Iris pigment epithelial cell (primary cell): ENCODE results near the gene PCCA.
"Not testable (repeated sequence)": the region's sequence is repeated elsewhere in the genome, so short reads cannot be mapped to it uniquely, and the experiment has no call there.

Experiments
- DNase-seq: peaks from one replicate; pipeline ENCODE4 v3.0.0-alpha.2; 2011; ENCODE audit warnings: low read depth

PCCA gene

DNA sequence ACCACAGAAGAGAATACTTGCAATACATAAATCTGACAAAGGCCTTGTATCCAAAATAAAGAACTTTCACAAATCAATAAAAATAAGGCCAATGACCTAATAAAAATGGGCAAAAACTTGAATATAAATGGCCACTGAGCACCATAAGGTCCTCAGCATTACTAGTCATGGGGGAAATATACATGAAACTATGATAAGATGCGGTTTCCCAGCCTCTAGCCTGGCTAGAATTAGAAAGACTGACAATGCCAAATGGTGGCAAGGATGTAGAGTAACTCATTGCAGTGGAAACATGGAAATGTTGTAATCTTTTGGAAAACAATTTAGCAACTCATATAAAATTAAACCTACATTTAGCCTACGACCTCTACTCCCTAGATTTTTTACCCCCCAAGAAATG lies 272.6 kb downstream of the PCCA start:
- no peak for DNase-seq

DNA sequence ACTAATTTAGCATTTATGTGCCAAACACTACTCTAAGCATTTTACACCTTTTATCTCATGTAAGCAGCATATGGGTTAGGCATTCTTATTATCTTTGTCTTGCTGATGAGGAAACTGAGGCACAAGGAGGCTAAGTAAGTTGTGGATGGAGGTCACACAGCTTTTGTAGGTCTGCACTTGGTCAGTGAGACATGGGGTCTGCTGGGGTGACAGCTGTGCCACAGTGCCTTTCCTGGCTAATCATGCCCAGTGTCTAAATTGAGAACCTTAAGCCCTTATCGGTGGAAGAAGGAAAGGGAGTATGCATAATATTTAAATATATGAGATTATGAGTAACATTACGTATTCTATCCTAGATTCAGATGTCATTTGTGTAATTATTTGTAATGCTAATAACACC lies 273.5 kb downstream of the PCCA start:
- DNase-seq: no peak

DNA sequence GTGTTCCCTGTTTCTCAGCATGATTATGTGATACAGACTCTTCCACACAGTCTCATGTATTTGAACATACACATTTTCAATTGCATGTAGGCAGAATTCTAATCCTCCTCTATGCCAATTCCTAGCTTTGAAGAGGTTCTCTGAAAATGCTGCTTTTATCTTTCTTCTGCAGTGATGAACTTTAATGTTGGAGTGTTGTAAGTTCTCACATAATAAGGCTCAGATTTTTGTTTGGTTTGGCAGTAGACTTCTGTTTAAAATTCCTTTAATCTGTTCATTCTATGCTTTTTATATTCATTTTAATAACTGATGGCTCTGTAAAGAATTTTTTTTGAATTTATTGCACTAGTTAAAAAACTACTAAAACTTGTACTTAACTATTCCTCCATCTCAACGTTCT lies 273.9 kb downstream of the PCCA start:
- DNase-seq: no peak

DNA sequence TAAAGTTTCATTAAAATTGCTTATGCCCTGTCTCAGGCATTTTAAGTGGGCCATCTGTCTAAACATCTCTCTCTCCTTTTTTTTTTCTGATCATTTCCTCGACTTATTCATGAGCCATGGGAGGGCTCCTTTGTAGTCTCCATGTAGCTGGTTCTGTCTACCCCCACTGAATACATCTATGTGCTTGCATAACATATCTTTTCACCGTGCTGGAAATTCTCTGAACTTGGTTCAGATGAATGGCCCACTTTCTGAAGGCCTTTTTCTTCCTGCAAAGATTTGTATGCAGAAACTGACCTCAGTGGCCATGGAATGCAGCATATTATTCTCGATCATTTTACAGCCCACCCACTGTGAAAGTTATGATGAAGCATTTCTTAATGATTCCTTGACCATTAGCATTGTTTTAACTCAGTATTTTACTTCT lies 274.4 kb downstream of the PCCA start:
- DNase-seq: peak; percentile 88

DNA sequence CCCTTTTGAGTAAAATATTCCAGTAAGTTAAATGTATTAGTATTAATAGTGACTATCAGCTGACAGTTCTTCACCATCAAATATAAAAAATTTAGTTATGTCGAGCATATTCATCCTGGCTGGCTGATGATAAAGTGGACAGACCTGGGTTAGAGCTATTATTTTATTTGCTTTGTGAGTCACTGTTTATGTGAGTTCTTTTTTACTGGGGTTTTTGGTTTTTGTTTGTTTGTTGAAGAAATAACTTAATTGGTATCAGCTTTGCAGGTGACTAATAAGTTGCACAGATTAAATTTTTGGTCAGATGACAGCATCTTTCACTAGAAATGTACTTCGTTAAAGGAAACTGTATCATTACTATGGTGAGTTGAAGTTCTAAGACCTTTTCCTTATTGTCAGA lies 275.0 kb downstream of the PCCA start:
- peak; percentile 41 for DNase-seq

DNA sequence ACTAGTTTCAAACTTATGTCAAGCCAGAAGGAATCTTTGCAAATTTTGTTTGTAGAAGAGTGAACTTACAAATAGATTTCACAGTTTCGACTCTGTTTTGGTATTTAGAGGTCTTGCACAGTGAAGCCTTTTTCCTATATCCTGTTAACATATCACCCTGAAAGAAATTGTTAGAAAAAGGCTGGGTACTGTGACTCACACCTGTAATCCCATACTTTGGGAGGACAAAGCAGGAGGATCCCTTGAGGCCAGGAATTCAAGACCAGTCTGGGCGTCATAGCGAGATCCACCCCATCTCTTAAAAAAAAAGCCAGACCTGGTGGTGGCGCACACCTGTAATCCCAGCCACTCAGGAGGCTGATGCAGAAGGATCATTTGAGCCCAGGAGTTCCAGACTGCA lies 275.7 kb downstream of the PCCA start:
- DNase-seq: no peak

DNA sequence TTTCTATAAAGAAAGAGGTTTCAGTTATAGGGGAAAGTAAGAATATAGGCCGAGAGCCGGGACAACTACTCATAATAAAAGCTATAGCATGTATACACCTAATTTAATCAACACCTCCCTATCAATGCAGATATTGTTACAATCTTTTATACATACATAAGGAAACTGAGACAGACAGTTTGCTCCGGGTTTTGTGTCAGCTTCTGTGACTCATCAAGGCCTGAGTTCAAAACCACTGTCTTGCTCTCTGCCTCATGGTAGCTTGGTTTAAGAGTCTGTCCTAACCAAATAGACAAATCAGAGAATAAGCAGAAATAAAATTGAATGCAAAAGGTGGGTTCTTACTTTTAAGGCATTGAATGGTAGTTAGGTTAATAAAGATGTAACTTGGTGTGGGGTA lies 276.8 kb downstream of the PCCA start:
- DNase-seq: peak; percentile 37

DNA sequence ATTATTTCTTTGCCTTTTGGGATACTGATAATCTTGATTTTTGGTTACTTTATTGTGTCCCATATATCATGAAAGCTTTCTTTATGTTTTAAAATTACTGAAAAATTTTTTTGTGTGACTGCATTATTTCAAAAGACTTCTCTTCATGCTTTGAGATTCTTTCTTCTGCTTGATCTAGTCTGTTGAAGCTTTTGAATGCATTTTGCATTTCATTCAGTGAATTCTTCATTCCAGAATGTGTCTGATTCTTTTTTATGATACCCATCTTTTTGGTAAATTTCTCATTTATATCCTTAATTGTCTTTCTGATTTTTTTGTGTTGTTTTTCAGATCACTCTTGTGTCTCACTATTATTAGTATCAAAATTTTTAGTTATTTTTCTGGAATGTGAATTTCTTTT lies 289.6 kb downstream of the PCCA start:
- DNase-seq: no peak

DNA sequence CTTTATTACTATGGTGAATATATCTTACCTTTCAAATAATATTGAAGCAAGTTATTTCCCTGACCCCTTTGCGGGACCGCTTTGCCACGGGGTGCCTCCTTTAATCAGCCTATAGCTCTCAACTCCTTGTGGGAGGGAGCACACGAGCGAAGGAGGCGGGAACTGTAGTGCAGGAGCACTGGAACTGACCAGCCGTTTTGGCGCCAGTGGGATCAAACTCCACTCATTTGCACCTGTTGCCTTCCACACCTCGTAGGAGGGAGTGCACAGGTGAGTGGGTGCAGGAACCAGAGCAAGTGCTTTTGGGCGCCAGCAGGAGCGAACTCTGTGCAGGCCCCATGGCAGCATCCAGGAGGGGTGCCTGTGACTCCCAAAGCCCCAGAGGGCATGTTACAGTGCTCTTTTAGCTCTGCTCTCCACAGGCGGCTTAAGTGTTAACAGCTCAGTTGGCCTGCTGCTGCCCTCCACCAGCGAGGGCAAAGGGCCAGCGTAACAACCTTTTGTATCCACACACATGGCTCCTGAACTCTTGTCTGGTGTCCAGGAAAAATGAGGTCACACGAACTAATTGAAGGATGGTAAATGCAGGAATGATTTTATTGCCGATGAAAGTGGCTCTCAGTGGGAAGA lies 292.8 kb downstream of the PCCA start:
- no peak for DNase-seq

DNA sequence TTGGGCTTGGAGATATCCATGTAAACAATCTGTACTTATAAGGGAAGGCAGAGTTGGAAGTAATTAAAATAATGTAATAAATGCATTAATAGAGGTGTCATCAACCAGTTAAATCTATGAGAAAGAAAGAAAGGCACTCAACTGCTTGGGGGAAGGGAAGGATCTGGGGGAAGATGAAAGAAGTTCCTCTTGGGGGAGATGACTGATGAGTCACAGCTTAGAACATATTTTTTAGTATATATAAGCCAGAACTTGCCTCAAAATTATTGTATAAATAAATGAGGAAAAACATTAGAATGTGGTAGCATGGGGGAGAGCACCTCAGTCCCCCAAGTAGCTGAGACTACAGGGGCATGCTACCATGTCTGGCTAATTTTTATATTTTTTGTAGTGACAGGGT lies 293.9 kb downstream of the PCCA start:
- DNase-seq: peak; percentile 80

DNA sequence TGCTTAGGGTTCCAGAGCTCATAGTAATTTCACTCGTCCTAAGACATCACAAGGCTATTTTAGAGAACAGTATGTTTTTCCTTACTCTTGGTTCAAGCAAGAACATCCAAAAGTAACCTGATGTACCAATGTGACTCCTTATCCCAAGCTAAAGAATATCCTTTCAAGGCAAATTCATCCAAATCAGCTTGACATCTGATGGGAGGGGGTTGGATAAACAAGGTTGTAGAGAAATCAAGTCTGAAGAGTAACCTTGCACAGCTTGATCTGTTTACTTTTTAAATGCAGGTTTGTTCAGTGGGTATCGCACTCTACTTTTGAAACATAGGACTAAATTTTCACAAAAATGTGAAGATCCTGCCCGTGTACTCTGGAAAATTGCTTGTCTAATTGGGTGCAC lies 298.5 kb downstream of the PCCA start:
- DNase-seq: no peak

DNA sequence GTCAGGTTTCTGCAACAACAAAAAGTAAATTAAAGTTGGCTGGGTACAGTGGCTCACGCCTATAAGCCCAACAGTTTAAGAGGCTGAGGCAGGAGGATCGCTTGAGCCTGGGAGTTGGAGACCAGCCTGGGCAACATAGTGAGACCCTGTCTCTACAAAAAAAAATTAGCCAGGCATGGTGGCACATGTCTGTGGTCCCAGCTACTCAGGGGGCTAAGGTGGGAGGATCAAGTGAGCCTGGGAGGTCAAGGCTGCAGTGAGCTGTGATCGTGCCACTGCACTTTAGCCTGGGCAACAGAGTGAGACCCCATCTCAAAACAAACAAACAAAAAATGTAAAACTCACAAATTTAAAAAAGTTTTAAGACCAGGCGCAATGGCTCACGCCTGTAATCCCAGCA lies 299.3 kb downstream of the PCCA start:
- not testable (repeated sequence) for DNase-seq

DNA sequence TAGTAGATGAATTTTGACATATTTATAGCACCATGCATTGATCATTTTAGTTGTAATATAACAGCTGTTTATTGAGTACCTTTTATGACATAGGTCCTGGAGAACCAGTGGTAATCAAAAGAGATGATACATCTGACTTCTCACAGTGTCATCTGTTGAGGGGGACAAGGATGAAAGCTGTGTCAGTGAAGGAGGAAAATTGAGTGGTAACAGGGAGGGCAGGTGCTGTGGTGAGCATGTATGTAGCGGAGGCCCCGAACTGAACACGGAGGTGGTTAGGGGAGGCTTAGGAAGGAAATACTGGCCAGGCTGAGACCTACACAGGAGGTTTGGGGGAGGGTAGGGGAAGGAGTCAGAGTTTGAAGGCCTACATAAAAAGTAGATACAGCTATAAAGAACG lies 300.0 kb downstream of the PCCA start:
- DNase-seq: no peak

DNA sequence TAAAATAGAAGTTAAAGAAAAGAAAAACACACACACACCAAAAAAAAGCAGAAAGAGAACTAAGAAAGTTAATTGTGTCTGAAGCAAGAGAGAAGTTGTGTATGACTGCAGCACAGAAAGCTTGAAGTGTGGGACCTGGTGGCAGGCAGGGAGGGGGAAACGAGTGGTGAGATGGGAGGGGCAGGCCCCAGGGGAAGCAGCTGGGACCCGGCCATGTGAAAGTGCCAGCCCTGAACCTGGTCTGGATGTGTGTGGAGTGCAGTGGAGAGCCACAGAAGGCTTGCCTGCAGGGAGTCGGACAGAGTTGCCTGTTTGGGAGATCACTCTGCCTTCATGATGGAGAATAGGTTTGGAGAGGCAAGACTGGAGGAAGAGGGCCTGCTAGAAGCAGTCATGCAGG lies 300.7 kb downstream of the PCCA start:
- DNase-seq: no peak

DNA sequence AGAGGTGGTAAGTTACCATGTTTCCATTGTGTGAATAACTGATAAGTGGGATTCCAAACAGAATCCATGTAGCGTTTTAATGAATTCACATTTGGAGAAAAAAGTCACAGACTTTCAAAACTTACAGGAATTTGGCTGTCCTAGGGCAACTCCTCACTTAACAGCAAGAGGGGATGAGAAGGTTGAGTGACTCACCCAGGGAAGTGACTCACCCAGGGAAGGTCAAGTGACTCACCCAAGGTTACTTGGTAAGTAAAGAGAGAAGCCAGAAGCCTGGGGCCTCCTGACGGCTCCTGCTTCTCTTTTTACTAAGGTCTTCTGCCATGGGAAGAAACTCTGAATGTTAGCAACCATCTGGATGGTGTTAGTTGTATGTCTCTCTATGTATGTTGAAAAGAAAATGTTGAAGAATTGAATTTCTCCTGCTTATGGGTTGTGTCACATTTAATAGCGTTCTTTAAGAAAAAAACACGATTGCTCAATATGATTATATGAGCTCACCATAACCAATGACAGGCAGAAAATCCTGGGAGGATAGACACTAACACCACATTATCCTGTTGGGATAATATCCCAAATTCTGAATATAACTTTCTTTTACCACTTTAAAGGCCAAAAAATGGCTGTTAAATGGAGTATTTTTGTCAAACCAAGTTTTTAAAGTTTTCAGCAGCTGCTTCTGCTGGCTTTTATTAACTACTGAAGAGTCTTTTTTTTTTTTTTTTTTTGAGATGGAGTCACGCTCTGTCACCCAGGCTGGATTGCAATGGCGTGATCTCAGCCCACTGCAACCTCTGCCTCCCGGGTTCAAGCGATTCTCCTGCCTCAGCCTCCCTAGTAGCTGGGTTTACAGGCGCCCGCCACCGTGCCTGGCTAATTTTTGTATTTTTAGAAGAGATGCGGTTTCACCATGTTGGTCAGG lies 304.1 kb downstream of the PCCA start:
- DNase-seq: peak; percentile 100

DNA sequence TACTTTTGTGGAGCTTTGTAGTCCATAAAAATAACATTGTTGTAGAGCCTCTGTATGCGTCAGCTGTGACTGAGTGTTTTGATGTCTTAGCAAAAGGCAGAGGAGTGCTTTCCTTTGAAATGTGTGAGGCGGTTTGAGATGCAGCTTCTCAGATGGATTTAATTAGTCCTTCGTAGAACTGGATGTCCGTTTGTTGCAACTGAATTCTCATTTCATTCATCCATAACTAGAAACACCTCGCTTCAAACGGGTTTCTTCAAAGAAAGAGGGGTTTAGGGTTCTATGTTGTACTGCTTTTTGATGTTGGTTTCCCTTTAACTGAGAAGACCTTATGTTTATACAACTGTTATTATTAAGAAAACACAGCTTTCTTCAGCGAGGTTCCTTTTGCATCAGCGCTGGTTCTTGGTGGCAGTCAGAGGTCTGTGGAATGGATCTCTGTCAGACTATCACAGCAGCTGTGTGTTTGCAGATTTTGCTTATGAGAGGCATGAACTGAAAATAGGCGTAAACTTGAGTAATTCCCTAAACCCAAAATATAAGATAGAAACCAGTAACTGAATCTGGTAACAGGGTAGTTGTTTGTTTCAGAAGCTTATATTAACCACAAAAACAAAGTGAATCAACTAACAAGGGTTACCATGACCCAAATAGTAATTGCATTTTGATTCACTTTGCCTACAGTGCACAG lies 305.3 kb downstream of the PCCA start:
- peak; percentile 91 for DNase-seq

DNA sequence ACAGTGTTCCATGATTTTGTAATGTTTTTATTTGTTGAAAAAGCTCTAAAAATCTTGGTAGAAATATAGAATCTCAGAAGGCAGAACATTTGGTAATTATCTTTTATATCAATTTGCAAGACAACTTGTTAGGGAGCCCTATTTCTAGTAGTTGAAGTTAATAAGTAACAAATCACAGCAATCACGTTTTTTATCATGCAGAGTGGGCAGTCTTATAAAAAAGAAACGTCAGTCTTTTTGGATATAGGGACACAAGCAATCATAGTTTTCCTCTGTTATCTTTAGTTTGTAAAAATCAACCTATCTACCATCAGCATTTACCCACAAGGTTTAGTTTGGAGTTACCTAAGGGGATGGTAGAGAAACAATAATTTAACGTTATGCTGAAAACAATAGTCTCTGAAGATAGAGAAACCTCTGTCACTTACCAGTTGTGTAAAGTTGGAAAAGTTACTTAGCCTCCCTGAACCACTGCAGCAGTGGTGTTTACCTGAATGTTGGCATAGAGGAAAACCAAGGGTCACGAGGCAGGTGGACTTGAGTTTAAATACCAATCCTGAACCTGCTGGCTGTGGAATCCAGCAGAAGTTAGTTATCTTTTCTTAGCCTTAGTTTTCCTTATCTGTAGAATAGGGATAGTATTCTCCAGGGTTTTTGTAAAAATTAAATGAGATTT lies 306.9 kb downstream of the PCCA start:
- no peak for DNase-seq

DNA sequence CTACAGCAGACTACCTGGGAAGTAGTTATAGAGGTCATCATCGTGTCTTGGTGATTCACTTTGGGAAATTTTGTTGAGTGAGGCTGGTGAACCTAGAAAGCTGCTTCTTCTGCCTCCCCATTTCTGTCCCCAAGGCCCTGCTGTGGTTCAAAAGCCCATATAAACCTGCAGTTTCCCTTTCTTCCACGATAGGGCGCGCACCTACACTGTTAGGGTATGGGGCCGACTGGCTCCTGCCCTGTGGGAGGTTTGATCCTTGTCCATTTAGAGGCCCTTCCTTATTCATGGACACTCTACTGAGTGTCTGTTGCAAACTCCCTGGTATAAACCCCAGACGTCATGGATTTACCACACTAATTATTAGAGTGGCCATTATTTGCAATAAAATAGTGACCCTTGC lies 307.9 kb downstream of the PCCA start:
- DNase-seq: no peak

DNA sequence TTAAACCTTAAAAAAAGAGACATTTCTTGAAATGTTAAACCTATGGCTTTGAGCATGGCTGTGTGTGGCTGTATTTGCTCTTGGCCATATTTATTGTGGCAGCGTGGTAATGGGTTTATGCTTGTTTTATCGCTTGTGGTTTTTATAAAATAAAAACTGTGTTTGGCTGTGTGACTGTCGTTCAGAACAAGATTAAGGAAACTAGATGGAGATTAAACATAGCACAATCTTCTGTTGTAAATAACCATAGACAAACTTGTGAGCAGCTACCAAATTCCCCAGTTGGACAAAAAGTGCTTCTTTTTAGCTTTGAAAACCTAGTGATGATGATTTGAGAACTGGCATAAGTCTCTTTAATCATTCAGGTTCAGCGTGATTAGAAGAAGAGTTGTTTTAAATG lies 308.7 kb downstream of the PCCA start:
- no peak for DNase-seq

DNA sequence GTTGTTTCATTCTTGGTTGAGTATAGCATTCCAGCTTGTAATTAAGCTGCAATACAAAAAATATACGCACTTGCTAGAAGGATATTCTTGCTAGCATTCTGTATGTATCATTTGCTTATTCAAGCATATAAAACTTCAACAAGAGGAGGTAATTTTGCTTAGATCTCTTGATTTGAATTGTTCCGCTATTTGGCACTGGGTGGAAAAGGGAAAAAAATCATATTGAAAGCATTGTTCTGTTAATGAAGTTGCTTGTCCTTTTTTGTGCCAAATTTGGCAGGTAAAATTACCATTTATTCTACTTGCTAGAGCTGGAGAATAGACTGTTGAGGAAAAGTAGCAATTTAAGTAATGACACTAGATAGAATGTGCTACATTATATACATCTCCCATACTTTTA lies 309.5 kb downstream of the PCCA start:
- no peak for DNase-seq

DNA sequence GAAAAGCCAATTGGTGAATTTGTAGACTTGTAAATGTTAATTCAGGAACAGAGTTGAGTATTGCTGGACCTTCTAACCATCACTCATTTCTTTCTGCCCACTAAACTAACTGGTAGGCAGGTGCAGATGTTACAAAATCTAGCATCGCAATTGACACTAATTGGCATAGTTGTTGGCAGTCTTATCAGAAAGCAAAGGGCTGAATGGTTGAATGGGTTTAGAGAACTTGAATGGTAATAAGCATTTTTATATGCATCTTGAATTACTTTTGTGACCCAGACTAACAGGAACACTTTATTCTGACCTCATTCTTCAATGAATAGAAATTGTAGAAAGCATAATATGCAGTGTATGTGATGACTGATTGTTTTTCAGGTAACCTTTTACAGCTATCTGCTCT lies 310.6 kb downstream of the PCCA start:
- no peak for DNase-seq

DNA sequence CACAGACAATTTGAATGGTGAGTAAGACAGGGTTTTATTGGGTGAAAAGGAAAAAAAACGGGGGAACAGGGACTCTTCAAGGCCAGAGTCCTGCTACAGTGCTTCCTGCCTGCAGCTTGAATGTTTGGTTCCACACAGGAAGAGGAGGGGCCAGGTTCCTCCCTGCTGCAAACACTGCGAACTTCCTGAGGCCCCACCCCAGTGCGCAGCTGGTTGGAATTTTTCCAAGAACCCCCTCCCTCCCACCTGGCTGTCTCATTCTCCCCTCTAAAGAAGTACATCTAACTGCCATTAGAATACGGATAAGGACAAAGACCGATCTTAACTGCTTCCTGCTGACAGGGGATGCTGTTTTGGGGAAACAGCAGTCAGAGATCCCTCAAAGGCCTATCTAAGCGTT lies 314.8 kb downstream of the PCCA start:
- DNase-seq: no peak

DNA sequence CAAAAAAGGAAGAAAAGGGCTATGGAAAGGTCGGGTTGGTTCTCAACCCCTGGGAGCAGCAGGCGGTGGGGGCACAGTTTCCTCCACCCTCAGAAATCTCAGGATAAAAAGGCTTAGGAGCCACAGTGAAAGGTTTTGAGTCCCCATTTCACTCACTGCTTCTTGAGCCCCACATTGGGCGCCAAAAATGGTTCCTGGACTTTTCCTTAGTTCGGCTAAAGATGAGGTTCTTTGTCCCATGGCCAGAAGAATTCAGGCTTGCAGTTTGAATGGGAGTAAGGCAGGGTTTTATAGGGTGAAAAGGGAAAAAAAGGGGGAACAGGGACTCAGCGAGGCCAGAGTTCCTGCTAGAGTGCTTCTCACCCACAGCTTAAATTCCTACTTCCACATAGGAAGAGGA lies 320.2 kb downstream of the PCCA start:
- DNase-seq: no peak
